Measurements from ENCODE around the gene PLAC8.
"Not testable (repeated sequence)": the region's sequence is repeated elsewhere in the genome, so short reads cannot be mapped to it uniquely, and the experiment has no call there.

PLAC8 gene

DNA sequence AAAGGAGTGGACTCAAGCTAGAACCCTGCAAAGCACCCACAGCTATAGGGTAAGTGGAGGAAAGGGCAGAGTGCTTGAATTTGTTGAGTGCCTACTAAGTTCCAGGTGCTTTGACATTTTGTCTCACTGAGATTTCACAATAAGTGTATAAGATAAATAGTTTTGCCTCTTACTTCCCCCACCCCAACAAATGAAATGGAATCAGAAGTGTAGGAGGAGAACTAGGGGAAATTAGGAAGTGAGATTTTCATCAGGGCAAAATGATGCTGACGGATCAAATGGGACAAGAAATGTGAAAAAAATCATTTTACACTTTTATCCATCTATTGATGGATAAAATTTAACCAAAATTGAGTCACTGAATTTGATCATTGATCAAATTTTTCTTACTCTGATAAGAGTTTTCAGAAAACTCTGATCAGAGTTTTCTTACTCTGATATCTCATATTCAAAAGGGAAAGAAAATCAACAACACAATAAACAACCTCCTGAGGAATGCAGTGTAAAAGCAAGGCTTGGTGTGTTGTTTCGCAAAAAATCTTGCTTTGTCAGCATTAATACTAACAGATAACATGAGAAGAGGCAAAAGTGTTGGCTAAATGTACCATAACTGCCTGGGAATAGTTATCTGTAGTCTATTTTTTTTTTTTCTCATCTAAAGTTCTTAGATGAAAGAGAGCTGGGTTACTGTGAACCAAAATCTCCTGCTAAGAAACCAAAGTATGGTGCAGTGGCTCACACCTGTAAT is 24.9 kb downstream of the PLAC8 start:
- ChIA-PET POLR2A (ENCODE audit: low non-redundant PET) (no interaction called here), CTCF (interaction anchor here (1.0 kb wide), 1 partner anchor 11 kb away, joined by 4 read pairs; no protein-coding TSS in a partner anchor)
- TF ChIP-seq CTCF (conservative IDR thresholded peaks at IDR 0.05; ENCODE audit: low read depth), result no peak
- H3K27ac ChIP-seq, result no peak overlapping the region
- DNase-seq (ENCODE audit: low spot score), result no peak

- POLR2A ChIA-PET (ENCODE audit: low non-redundant PET); CTCF ChIA-PET; H3K27ac ChIP-seq; DNase-seq (ENCODE audit: low spot score): not testable (repeated sequence)
Observed at GRCh38 chr4:83084956-83085355, 29.6 kb downstream of the PLAC8 start.

- no peak overlapping the region for H3K27ac ChIP-seq
- no peak for DNase-seq (ENCODE audit: low spot score)
- ChIA-PET POLR2A (ENCODE audit: low non-redundant PET) (no interaction called here), CTCF (interaction anchor here (0.6 to 1.2 kb wide), 3 partner anchors 29 to 178 kb away, joined by 3 to 4 read pairs (median 3); no protein-coding TSS in a partner anchor)
- TF ChIP-seq CTCF (conservative IDR thresholded peaks at IDR 0.05; ENCODE audit: low read depth), result no peak
Observed at GRCh38 chr4:83083925-83084475, 30.5 kb downstream of the PLAC8 start.

- no peak for DNase-seq (ENCODE audit: low spot score)
- CTCF ChIA-PET, result no interaction called here
- POLR2A ChIA-PET (ENCODE audit: low non-redundant PET), result no interaction called here
- H3K27ac ChIP-seq, result no peak overlapping the region
- no peak for TF ChIP-seq CTCF (conservative IDR thresholded peaks at IDR 0.05; ENCODE audit: low read depth)
Observed at GRCh38 chr4:83082777-83083176, 31.8 kb downstream of the PLAC8 start.

DNA sequence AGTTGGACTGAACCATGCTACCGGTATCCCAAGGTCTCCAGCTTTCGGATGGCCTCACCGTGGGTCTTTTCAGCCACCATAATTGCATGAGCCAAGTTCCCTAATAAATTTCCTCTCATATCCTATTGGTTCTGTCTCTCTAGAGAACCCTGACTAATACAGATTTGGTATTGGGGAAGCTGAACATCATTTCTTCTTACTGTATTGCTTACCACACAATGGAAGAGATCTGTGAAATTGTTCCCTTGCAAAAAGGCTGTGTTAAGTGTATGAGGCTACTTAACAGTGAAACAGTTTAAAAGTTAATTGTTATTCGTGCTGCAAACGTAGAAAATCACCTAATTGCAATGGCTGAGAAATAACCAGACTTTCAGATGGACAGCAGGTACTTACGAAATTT is 34.0 kb downstream of the PLAC8 start:
- CTCF ChIA-PET, result interaction anchor here (0.7 kb wide), 1 partner anchor 1772 kb away, joined by 3 read pairs; no protein-coding TSS in a partner anchor

DNA sequence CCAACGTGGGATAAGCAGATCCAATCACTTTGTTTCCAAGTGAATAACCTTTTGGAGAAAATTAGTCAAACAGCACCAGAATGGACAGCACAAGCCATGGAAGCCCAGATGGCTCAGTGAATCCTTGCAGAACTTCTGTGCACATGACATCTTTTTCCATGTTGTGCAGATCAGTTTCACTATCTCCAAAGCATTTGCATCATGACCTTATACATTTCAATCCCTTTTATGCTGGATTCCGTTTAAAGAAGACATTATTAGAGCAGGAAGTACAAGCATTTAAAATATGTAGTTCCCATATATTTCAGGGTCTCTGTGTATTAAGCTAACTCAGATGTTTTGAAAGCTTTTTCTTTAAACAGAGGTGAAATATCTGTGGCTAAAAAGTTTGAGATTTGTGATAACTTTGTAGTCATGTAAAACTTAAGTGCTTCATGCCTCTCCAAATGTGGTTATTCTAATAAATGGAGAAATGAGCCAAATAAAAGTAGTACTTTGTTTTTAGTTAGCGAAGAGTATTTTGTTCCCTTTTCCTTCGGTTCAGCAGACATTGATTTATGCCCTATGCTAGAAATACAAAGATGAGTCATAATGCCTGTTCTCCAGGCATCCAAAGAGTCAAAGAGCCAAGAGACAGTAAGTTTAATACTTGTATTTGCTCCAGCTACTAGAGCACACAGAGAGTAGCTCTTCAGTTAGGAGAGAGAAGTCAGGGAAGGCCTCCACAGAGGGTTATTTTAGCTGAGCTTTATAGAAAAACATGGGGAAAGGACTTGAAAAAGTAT is 39.0 kb downstream of the PLAC8 start:
- CTCF ChIA-PET, result interaction anchor here (0.6 to 3.5 kb wide), 5 partner anchors 16 to 207 kb away, joined by 3 to 20 read pairs (median 9); no protein-coding TSS in a partner anchor
- no peak overlapping the region for H3K27ac ChIP-seq
- DNase-seq (ENCODE audit: low spot score), result peak; percentile 25
- POLR2A ChIA-PET (ENCODE audit: low non-redundant PET), result interaction anchor here (0.8 kb wide), 1 partner anchor 35 kb away, joined by 6 read pairs; no protein-coding TSS in a partner anchor
- TF ChIP-seq CTCF (conservative IDR thresholded peaks at IDR 0.05; ENCODE audit: low read depth), result no peak

More for the DNA sequence above, 34.0 kb downstream of the PLAC8 start:
- no peak overlapping the region for H3K27ac ChIP-seq
- no peak for TF ChIP-seq CTCF (conservative IDR thresholded peaks at IDR 0.05; ENCODE audit: low read depth)
- no peak for DNase-seq (ENCODE audit: low spot score)
- POLR2A ChIA-PET (ENCODE audit: low non-redundant PET), result no interaction called here

DNA sequence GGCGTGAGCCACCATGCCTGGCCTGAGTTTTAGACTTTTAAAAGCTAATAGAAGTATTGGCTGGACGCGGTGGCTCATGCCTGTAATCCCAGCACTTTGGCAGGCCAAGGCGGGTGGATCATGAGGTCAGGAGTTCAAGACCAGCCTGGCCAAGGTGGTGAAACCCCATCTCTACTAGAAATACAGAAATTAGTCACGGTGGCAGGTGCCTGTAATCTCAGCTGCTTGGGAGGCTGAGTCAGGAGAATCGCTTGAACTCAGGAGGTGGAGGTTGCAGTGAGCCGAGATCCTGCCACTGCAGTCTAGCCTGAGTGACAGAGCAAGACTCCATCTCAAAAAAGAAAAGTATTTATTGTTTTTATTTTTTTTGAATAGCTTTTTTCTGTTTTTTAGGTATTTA is 39.7 kb downstream of the PLAC8 start:
- peak overlapping the region; percentile 34; the same call in 1 of the 2 replicates for H3K27ac ChIP-seq
- CTCF ChIA-PET, result interaction anchor here (0.6 to 3.5 kb wide), 8 partner anchors 21 to 208 kb away, joined by 3 to 20 read pairs (median 7); no protein-coding TSS in a partner anchor
- DNase-seq (ENCODE audit: low spot score); POLR2A ChIA-PET (ENCODE audit: low non-redundant PET): not testable (repeated sequence)
